Breast epithelium (tissue), 4 donors: ENCODE measurements around the gene KAT2B. TPM values are rescaled to one million over a fixed set of nuclear protein-coding genes. Genes with fewer than 3 reads are reported as not detected.

Experiments
- DNase-seq, 2 donors: peaks; one replicate each; pipeline ENCODE4 v3.0.0-alpha.2; 2019; ENCODE audit warnings: low spot score in 2 of 2
- H3K27ac ChIP-seq, 2 donors: fragments of 200-600 bp; sonication (generic) in 1 of 2; one replicate each; pipeline ENCODE4 v1.5.1; 2016 to 2019; ENCODE audit warnings: mild to moderate bottlenecking in 1 of 2
- H3K27me3 ChIP-seq, 2 donors: fragments of 200-600 bp; sonication (generic) in 1 of 2; one replicate each; pipeline versions ENCODE4 v1.5.1 to v1.6.0; 2017 to 2019; ENCODE audit warnings: control low read depth in 1 of 2, mild to moderate bottlenecking in 1 of 2
- H3K36me3 ChIP-seq: fragments of 200-600 bp; one replicate; pipeline ENCODE4 v1.5.1; 2019
- H3K4me1 ChIP-seq, 2 donors: fragments of 200-600 bp; sonication (generic); one replicate each; pipeline ENCODE4 v1.5.1; 2016 to 2019; ENCODE audit warnings: control low read depth in 1 of 2
- H3K4me3 ChIP-seq, 3 donors: fragments of 200-600 bp; sonication (generic); 1 replicate in 2 of 3; 2 replicates in 1 of 3; pipeline ENCODE4 v1.5.1; 2016 to 2019; ENCODE audit warnings: mild to moderate bottlenecking in 3 of 3, moderate library complexity in 2 of 3
- H3K9me3 ChIP-seq, 2 donors: fragments of 200-600 bp; sonication (generic) in 1 of 2; one replicate each; pipeline ENCODE4 v1.5.1; 2016 to 2019; ENCODE audit warnings: control low read depth in 1 of 2
- POLR2A ChIP-seq: fragments of 450-650 bp; IDR thresholded peaks from one replicate; pipeline ENCODE4 v1.6.1; 2016; ENCODE audit warnings: antibody characterized with exemption, mild to moderate bottlenecking, moderate library complexity
- POLR2AphosphoS5 ChIP-seq, 3 donors: sonication (generic); formaldehyde crosslinking; IDR thresholded peaks; one replicate each; pipeline ENCODE4 v1.6.1; 2017; ENCODE audit warnings: antibody characterized with exemption in 3 of 3
- intact Hi-C: fragments of 100-400 bp; cut with DNase I; formaldehyde crosslinking; loops from one replicate; pipeline ENCODE4 v1.15.1; 2023; ENCODE audit warnings: low total_unique reads
- total RNA-seq, 3 donors: library from RNA; depleted of rRNA; stranded (reverse); fragments of >200 nt; gene quantifications; one replicate each; pipeline ENCODE4 v1.1.0, GENCODE V29; 2016
- TF ChIP-seq, protein P1 (sequence below), 3 donors: fragments of 450-650 bp; IDR thresholded peaks; one replicate each; pipeline ENCODE4 v1.5.1; 2016 to 2017; ENCODE audit warnings: antibody characterized with exemption in 3 of 3, mild to moderate bottlenecking in 3 of 3, moderate library complexity in 3 of 3

The KAT2B gene
- total RNA-seq, 3 donors from 2014 or later = 22.6 to 34.7 (median 34.0) TPM

GRCh38 chr3:20121088-20121487 lies 80.8 kb downstream of the KAT2B start:
- Histone ChIP-seq H3K36me3 (peaks cover 5% of the 10 kb centered on the region), H3K4me1 (no peaks in the 10 kb centered on the region), H3K27me3 (no peaks in the 10 kb centered on the region), H3K4me3 (no peak overlapping the region), H3K9me3 (no peaks in the 10 kb centered on the region), H3K27ac (no peak overlapping the region)
- no peak for DNase-seq
- intact Hi-C loops = no loop called here
- no peak for TF ChIP-seq POLR2AphosphoS5 (IDR thresholded peaks at IDR 0.05)
- no peak for TF ChIP-seq POLR2A
- TF ChIP-seq, protein P1, sequence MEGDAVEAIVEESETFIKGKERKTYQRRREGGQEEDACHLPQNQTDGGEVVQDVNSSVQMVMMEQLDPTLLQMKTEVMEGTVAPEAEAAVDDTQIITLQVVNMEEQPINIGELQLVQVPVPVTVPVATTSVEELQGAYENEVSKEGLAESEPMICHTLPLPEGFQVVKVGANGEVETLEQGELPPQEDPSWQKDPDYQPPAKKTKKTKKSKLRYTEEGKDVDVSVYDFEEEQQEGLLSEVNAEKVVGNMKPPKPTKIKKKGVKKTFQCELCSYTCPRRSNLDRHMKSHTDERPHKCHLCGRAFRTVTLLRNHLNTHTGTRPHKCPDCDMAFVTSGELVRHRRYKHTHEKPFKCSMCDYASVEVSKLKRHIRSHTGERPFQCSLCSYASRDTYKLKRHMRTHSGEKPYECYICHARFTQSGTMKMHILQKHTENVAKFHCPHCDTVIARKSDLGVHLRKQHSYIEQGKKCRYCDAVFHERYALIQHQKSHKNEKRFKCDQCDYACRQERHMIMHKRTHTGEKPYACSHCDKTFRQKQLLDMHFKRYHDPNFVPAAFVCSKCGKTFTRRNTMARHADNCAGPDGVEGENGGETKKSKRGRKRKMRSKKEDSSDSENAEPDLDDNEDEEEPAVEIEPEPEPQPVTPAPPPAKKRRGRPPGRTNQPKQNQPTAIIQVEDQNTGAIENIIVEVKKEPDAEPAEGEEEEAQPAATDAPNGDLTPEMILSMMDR (IDR thresholded peaks at IDR 0.05) = no peak

GRCh38 chr3:20123131-20123652 lies 82.9 kb downstream of the KAT2B start:
- Histone ChIP-seq H3K4me3 (no peak overlapping the region), H3K36me3 (peaks cover 5% of the 10 kb centered on the region), H3K27ac (no peak overlapping the region), H3K4me1 (no peaks in the 10 kb centered on the region), H3K9me3 (no peaks in the 10 kb centered on the region), H3K27me3 (no peaks in the 10 kb centered on the region)
- DNase-seq = no peak
- TF ChIP-seq, protein P1 (IDR thresholded peaks at IDR 0.05) = no peak
- TF ChIP-seq POLR2A (no peak), POLR2AphosphoS5 (IDR thresholded peaks at IDR 0.05) (no peak)
- intact Hi-C loops = no loop called here

GRCh38 chr3:20125289-20125688 lies 85.0 kb downstream of the KAT2B start:
- Histone ChIP-seq H3K27me3 (no peaks in the 10 kb centered on the region), H3K4me1 (no peaks in the 10 kb centered on the region), H3K4me3 (no peak overlapping the region), H3K27ac (no peak overlapping the region), H3K9me3 (no peaks in the 10 kb centered on the region), H3K36me3 (peaks cover 5% of the 10 kb centered on the region)
- intact Hi-C loops = loop anchor here (5.0 kb wide), 1 partner anchor 412 kb away; no protein-coding TSS in a partner anchor
- no peak for DNase-seq
- TF ChIP-seq POLR2A (no peak), POLR2AphosphoS5 (IDR thresholded peaks at IDR 0.05) (no peak)
- TF ChIP-seq, protein P1 (IDR thresholded peaks at IDR 0.05) = no peak

DNA sequence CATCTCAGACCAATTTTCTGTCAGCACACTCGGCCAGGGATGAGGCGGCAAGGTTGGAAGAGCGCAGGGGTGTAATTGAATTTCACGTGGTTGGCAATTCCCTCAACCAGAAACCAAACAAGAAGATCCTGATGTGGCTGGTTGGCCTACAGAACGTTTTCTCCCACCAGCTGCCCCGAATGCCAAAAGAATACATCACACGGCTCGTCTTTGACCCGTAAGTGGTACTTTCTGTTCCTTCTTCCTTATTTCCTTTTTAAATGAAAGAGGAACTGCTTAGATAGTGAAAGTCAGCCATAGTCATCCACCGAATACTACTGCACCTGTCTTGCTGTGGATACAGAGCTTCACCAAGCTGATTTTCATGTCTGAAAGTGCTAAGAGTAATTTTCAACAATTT lies 85.7 kb downstream of the KAT2B start:
- Histone ChIP-seq H3K9me3 (no peaks in the 10 kb centered on the region), H3K27me3 (no peaks in the 10 kb centered on the region), H3K4me3 (peak overlapping the region in 1 of 3 donors; percentile 31), H3K36me3 (peaks cover 5% of the 10 kb centered on the region), H3K4me1 (no peaks in the 10 kb centered on the region), H3K27ac (peak overlapping the region in 1 of 2 donors; percentile 29)
- no peak for DNase-seq
- intact Hi-C loops = loop anchor here (5.0 kb wide), 1 partner anchor 411 kb away; no protein-coding TSS in a partner anchor
- TF ChIP-seq POLR2AphosphoS5 (IDR thresholded peaks at IDR 0.05) = no peak
- TF ChIP-seq POLR2A = no peak
- TF ChIP-seq, protein P1 (IDR thresholded peaks at IDR 0.05) = no peak

DNA sequence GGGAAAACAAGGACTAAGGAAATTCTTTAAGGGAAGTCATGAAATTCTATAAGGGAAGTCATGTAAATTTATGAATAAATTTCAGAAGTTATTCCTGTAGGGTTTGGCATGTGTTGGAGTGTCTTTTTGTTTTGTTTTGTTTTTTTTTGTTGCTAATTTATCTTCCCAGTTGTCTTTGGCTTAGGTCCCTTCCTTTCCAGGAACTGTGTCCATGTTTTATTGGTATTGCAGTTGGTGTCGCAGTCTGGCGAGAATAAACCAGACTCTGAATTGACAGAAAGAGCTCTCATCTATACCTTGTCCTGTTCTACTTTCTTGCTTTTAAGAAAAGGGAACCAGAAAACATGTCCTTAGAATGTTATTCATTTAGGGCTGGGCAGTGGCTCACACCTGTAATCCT lies 88.1 kb downstream of the KAT2B start:
- intact Hi-C loops = loop anchor here (5.0 kb wide), 1 partner anchor 409 kb away; no protein-coding TSS in a partner anchor
- no peaks in the 10 kb centered on the region for H3K9me3 ChIP-seq
- H3K27ac ChIP-seq = no peak overlapping the region
- H3K4me3 ChIP-seq = no peak overlapping the region
- no peaks in the 10 kb centered on the region for H3K4me1 ChIP-seq
- no peak for DNase-seq
- TF ChIP-seq, protein P1 (IDR thresholded peaks at IDR 0.05) = no peak
- no peak for TF ChIP-seq POLR2A
- no peak for TF ChIP-seq POLR2AphosphoS5 (IDR thresholded peaks at IDR 0.05)
- H3K36me3 ChIP-seq = no peaks in the 10 kb centered on the region
- no peaks in the 10 kb centered on the region for H3K27me3 ChIP-seq
